Epithelial cell of proximal tubule (primary cell): ENCODE data around the gene DDX4. TPM values are rescaled to one million over a fixed set of nuclear protein-coding genes. Genes with fewer than 3 reads are reported as not detected.

Source experiments
- DNase-seq: peaks from one replicate; pipeline ENCODE4 v3.0.0-alpha.2; 2011; ENCODE audit warnings: low read depth
- H3K4me3 ChIP-seq: 2 replicates; pipeline ENCODE4 v1.5.1; 2011; ENCODE audit warnings: low read depth, mild to moderate bottlenecking, low read length
- total RNA-seq: library from RNA; depleted of rRNA; stranded (reverse); fragments of >200 nt; gene quantifications from 2 replicates; pipeline ENCODE4 v1.2.3, GENCODE V29; 2015
- TF ChIP-seq, protein P1 (sequence below): conservative IDR thresholded peaks from 2 replicates; pipeline ENCODE4 v1.5.1; 2012; ENCODE audit warnings: low read depth, mild to moderate bottlenecking, low read length

The DDX4 gene
- total RNA-seq, 1 donor from 2014 or later: not detected

DNA sequence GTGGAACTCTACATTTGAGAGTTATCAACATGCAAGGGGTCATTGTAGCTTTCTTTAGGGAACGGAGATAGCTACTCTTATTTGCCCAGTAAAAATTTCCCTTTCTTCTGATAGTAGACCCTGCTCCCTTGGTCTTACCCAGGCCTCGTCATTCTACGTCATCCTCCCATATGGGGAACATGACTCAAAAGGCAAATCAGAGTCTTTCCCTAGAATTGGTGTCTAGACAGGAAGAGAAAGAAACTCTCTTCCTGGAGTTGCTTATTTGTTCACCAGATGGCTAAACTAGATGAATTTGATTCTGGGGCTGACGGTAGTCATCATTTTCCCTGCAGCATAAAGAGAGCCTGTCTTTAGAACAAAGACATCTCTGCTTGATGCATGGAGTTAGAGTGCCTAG is 13.6 kb upstream of the DDX4 start:
- no peak overlapping the region for H3K4me3 ChIP-seq
- TF ChIP-seq, protein P1, sequence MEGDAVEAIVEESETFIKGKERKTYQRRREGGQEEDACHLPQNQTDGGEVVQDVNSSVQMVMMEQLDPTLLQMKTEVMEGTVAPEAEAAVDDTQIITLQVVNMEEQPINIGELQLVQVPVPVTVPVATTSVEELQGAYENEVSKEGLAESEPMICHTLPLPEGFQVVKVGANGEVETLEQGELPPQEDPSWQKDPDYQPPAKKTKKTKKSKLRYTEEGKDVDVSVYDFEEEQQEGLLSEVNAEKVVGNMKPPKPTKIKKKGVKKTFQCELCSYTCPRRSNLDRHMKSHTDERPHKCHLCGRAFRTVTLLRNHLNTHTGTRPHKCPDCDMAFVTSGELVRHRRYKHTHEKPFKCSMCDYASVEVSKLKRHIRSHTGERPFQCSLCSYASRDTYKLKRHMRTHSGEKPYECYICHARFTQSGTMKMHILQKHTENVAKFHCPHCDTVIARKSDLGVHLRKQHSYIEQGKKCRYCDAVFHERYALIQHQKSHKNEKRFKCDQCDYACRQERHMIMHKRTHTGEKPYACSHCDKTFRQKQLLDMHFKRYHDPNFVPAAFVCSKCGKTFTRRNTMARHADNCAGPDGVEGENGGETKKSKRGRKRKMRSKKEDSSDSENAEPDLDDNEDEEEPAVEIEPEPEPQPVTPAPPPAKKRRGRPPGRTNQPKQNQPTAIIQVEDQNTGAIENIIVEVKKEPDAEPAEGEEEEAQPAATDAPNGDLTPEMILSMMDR: no peak
- no peak for DNase-seq

DNA sequence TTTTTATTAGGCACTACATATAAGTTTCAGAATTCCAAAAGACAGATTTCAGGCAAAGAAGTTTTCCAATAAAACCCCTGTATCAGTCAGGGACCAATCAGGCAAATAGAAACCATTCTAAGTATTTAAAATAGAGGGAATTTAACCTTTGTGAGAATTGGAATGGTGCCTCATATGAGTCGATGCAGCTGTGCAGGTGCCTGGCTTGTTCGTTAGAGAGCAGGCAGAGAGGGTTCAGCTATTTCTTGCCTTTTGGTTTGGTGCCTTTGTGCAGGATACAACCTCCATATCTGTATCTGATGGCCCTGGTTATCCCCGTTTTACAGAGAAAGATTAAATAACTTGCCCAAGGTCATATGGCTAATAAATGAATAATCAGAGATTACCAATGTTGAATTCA is 6.0 kb upstream of the DDX4 start:
- DNase-seq: no peak
- TF ChIP-seq, protein P1: no peak
- no peak overlapping the region for H3K4me3 ChIP-seq

DNA sequence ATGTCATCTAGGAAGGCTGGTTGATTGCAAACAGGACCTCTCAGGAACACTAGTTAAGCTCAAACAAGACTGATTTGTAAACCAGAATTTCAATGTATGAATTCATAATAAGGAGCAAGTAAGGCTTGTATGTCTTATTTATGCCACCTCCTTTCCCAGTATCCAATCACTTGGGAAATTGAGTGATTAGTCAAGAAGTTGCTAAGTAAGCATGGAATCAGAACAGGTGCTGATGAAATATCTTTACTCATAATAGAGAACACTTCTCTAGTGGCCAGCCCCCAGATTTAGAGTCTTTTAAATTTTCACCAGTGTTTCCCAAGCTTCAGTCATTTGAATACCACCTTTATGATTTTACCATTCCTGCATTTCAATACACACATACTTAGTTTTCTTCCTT is 5.3 kb upstream of the DDX4 start:
- H3K4me3 ChIP-seq: no peak overlapping the region
- no peak for DNase-seq
- TF ChIP-seq, protein P1: no peak

DNA sequence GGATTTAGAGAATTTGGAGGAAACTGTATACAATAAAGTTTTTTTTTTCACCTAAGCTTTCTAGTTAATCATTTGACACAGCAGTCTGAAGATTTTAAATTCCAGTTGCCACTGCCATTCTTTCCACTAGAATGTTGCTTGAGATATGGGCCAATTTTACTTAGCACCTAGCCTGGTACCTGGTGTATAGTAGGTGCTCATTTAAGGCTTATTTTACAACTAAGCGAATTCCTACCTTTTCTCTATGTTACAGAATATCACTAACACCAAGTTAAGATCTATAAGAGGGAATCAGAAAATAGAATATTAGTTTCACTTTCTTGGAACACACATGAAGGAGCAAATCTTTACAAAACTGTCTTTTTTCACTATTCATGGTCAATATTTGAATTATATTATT is 3.2 kb upstream of the DDX4 start:
- TF ChIP-seq, protein P1: no peak
- no peak overlapping the region for H3K4me3 ChIP-seq
- DNase-seq: no peak

DNA sequence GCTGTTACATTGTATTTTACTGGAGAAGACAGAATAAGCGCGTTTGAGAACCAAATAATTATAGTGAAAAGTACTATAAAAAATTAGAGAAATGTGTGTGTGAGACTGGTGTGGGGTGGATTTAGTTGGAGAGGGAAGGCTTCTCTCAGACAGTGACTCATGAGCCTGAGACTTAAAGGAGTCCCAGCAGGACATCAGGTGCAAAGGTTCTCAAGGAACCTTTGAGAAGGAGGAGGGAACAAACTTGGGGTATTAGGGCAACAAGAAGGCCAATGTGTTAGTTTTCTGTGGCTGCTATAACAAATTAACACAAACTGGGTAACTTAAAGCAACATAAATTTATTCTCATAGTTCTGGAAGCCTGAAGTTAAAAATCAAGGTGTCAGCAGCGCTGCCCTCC is 4.9 kb downstream of the DDX4 start:
- TF ChIP-seq, protein P1: no peak
- no peak for DNase-seq
- H3K4me3 ChIP-seq: no peak overlapping the region

DNA sequence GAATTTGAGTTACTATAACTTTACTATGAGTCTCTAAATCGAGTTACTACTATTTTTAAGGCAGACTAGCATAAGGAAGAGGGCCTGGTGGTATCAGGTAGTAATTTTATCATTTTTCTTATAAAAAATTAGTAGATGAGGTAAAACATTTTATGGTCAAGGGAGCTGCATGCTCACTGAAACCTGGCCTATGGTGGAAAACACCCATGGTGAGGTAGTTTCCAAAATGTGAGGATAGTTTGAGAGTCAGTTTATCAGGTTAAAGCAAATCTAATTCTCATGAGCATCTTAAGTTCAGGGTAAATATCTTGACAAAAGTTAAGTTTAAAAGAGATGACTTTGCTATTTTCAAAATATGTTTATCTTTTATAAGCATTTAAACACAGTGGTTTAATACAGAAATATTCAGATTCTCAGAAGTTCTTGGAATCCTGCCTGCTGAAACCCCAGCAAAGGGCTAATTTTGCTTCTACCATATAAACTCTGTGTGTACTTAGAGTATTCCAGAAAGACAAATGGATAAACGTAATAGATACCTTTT is 10.0 kb downstream of the DDX4 start:
- TF ChIP-seq, protein P1: no peak
- no peak overlapping the region for H3K4me3 ChIP-seq
- DNase-seq: no peak

DNA sequence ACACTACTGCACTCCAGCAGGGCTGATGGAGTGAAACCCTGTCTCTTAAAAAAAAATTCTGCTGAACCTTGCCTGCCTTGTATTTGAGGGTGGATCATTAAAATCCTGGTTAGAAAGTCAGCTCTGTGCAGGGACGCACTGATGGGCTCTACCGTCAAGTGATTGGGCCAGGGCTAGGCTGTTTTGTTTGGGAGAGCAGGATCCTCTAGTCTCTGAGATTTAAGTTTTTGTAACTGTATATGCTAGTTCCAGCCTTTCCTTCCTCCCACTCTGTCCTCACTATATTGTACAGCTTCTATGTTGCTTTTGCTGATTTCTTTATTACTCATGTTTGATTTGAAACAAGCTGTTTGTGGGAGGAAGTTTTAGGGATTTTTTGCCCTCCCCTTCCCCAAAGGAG is 11.5 kb downstream of the DDX4 start:
- no peak for DNase-seq
- TF ChIP-seq, protein P1: no peak
- no peak overlapping the region for H3K4me3 ChIP-seq
